GM21515 (cell line): ENCODE data around the gene TTC19.
"Not testable (repeated sequence)": the region's sequence is repeated elsewhere in the genome, so short reads cannot be mapped to it uniquely, and the experiment has no call there.

ENCODE experiments used
- ATAC-seq: cut with Tn5 transposase; IDR thresholded peaks from one replicate; pipeline ENCODE4 v1.9.1; 2021; ENCODE audit not compliant: unreplicated experiment

TTC19 gene

DNA sequence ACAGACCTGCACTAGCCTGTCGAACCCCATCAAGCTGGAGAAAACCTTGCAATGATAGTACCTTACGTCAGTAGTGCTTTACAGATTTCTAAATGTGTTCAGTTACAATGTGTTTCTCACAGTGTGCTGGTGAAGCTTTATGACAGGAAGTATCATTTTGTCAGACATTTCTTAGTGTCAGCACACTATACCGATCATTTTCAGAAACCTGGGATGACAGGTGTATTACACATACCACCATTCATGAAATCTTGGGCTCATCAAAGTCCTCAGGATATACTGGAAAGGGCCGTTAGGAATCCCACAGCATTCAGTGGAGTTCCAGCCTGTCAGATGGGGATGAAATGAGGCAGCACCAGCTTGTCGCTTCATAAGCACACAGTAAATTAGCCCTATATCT is 27.3 kb downstream of the TTC19 start:
- no peak for ATAC-seq

DNA sequence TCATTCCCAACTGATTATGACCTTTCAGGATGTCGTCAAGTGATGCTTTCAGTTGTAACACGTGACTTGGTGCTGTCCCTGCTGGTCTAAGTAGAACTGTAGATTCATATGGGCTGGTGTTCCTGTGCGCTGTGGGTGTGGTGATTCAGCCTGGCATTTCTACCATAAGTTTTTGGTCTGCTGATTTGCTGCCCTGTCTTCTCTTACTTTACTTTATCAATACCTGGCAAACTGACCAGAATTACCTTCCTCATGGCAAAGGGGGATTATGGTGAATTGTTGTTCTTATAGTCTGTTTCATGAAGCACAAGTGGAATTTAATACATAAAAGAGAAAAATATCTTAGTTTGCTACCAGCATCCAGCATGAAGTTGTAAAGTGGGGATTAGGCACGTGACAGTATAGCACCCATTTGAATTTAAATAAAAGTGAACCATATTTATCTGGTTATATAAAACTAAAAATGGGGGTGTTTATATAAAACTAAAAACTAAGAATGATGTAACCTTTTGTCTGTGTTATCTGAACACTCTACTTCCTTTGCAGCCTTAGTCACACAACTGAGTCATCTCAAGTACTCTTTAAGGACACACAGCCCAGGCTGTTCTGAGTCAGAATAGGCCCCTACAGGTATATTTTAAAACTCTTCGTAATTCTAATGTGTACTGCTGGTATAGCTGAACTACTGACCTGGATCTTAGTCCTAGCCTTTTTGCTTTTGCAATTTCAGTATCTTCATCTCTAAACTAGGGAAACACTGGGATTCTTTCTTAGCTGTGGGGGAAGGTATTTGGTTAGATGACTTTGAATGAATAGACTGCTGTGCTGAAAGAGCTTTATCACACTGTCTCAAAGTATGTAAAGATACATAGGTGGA is 28.3 kb downstream of the TTC19 start:
- peak; percentile 65 for ATAC-seq

DNA sequence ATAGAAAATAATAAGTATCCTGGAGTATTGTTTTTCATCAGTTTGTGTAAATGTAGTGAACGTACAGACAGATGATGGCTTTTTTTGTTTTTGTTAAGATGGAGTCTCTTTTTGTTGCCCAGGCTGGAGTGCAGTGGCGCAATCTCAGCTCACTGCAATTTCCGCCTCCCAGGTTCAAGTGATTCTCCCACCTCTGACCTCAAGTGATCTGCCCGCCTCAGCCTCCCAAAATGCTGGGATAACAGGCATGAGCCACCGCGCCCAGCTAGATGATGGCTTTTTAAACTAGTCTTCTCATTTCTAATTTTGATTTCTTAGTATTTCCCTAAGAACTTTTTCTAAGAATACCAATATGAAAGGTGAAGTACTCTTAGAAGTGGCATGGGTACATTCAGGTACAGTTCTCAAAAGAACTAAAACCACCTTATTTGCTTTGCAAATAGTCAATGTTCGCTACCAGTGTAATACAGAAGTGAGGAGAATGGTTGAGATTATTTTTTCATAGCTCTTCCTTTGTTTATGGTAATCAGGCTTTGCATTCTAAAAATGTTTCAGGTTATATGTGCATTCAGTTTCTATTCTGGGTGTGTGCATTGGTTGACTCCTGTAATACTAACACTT is 34.2 kb downstream of the TTC19 start:
- no peak for ATAC-seq

DNA sequence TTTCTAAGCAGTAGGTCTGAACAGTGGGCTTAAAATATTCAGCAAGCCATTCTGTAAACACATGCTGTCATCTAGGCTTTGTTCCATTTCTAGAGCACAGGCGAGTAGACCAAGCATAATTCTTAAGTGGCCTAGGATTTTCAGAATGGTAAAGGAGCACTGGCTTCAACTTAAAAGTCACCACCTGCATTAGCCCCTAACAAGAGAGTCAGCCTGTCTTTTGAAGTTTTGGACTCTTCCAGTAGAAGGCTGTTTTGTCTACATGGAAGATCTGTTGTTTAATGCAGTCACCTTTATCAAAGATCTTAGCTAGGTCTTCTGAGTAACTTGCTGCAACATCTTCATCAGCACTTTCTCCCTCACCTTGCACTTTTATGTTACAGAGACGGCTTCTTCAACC is 36.6 kb downstream of the TTC19 start:
- no peak for ATAC-seq

DNA sequence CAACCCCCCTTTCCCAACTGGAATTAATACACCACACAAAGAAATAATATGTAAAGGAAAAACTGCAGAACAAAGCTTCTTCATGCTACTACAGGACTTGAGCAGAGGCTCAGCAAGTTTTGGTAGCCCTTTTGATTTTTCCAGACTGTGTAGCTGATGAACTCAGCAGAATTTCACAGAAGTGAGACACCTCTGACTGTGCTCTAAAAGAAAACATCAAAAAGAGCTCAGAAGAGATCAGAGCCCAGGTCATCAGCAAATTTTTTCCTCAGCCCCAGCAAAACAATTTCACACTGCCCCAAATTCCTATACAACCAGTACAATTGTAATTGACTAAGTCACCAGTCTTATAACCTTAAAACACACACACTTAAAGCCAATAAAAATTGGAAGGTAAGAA is 38.0 kb downstream of the TTC19 start:
- ATAC-seq: no peak

DNA sequence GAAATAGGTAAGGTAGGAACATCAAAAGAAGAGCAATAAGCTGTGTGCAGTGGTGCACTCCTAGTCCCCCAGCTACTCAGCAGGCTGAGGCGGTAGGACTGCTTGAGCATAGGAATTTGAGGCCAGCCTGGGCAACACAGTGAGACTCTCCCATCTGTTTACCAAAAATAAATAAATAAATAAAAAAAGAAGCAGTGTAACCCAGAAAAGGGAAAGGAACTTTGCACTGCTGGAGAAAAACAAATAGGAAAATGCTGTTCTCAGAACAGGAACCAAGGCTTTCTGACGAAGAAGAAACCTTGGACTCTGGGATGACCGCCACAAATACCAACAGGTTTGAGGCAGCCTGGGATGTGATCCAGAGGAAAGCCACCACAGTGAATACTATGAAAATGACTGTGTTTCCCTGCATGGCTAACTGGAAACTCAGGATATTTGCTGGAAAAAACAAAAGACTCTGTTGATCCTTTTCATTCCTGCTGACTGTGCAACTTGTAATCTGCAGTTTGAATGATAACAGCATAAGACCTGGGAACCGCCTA is 41.2 kb downstream of the TTC19 start:
- ATAC-seq: no peak

DNA sequence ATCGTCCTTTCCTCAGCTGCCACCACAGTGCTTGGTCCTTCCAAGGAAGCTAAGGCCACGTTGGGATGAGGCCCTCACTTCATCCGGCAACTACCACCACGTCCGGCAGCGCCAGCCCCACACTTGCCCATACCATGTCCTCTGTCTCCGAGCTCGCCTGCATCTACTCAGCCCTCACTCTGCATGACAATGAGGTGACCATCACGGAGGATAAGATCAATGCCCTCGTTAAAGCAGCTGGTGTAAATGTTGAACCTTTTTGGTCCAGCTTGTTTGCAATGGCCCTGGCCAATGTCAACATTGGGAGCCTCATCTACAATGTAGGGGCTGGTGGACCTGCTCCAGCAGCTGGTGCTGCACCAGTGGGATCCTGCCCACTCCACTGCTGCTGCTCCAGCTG is 44.9 kb downstream of the TTC19 start:
- ATAC-seq: no peak

DNA sequence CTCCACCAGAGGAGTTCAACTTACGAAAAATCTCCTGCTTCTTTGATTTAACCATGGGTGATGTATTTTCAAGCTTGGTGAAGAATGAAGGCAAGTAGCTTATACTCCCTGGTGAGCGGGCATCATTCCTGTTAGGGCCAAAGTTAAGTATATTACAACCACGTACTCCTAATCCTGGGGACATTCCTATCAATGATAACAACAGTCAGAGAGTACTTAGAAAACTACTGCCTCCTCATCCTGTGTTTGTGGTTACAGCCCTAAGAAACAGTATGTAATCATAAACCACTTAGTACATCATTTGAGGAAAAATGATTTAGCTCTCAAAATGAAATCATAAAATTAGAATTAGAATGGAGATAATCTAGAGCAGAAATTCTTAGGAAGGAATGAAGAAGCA is 47.3 kb downstream of the TTC19 start:
- no peak for ATAC-seq

DNA sequence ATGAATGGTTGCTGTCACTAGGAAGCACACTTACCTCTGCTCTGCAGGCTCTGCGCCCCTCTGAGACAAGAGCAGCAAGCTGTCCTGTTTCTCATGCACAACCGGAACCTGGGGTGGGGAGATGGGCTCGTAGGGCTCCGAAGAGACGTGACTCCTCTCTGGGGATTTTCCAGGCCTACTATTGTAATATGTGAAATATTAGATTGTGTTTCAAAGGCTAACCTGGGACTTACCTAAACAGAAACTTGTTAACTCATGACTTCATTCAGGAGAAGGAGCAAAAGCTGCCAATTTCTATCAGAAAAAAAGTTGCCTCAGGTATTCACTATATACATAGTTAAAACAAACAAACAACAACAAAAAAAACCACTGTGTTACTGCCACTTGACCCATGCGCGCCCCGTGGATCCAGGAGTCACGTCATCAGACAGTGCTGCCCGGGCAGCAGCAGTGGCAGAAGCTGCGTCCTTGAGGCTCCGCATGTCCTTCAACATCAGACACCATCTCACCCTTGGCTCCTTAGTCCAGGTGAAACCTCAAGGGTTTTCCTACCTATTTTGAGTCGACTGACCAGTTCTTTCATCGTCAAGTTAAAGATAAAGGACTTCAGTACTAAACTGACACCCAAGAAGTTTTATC is 49.3 kb downstream of the TTC19 start:
- ATAC-seq: no peak

DNA sequence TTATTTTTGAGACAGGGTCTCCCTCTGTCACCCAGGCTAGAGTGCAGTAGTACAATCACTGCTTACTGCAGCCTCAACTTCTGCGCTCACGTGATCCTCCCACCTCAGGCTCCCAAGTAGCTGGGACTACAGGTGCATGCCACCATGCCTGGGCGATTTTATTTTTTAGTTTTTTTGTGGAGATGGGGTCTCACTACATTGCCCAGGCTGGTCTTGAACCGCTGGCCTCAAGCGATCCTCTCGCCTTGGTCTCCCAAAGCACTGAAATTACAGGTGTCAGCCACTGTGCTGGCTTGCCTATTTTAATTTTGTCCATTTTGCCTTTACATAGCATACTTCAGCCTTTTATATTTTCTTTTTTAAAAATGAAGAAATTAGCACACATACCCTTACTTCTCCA is 51.2 kb downstream of the TTC19 start:
- no peak for ATAC-seq

DNA sequence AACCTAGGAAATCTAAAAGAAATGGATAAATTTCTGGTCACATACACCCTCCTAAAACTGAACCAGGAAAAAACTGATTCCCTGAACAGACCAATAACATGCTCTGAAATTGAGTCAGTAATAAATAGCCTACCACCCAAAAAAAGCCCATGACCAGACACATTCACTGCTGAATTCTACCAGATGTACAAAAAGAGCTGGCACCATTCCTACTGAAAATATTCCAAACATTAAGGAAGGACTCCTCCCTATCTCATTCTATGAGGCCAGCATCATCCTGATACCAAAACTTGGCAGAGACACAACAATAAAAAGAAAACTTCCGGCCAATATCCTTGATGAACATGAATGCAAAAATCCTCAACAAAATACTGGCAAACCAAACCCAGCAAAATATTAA is 52.9 kb downstream of the TTC19 start:
- no peak for ATAC-seq

DNA sequence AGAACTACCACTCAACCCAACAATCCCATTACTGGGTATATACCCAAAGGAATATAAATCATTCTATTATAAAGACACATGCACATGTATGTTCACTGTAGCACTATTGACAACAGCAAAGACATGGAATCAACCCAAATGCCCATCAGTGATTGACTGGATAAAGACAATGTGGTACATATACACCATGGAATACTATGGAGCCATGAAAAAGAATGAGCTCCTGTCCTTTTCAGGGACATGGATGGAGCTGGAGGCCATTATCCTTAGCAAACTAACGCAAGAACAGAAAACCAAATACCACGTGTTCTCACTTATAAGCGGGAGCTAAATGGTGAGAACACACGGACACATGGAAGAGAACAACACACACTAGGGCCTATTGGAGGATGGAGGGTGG is 55.5 kb downstream of the TTC19 start:
- not testable (repeated sequence) for ATAC-seq

DNA sequence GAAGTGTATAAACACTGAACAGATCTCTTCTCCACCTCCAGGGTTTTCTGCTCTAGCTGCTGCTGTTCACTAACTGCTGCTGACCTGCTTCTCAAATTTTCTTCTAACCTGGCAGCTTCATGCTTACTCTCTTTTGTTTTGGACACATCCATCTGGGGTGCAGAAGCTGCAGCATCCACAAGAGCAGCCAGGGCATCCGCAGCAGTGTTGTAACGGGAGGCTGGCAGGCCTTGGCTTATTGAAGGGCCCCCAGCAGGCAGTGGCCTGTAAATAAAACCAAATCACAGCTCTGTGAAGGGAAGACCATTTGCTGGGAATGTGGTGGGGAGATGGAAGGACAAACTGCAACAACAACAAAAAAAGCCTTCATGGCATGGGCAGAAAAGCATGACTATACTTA is 62.0 kb downstream of the TTC19 start:
- no peak for ATAC-seq

DNA sequence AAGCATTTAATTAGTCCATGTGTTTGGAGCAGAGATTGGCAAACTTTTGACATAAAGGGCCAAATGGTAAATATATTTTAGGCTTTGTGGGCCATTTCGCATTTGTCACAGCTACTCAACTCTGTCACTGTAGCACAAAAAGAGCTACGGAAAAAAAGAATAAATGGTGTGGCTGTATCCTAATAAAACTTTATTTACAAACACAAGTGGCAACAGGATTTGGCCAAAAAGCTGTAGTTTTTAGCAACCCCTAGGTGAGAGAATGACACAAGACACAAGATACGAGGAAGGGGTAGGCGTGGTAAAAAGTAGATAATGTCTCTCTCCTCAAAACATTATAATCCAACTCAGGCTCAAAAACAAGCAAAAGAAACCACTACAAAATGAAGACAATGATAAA is 66.5 kb downstream of the TTC19 start:
- ATAC-seq: no peak

DNA sequence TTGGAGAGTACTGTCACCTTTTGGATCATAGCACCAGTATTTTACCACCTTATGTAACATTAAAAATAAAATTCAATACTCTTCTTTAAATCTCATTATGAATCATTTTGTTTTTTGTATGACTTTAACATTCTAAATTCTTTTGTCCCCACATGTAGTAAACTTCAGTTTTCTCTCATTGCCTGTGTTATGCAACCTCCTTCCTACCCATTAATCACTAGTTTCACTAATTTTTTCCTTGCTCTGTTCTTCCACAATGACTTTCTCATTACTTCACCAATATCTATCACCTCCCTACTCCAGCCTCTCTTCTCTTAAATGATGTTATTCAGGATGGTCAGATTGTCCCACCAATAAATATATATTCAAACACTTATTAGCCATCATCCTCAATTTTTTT is 68.7 kb downstream of the TTC19 start:
- no peak for ATAC-seq

DNA sequence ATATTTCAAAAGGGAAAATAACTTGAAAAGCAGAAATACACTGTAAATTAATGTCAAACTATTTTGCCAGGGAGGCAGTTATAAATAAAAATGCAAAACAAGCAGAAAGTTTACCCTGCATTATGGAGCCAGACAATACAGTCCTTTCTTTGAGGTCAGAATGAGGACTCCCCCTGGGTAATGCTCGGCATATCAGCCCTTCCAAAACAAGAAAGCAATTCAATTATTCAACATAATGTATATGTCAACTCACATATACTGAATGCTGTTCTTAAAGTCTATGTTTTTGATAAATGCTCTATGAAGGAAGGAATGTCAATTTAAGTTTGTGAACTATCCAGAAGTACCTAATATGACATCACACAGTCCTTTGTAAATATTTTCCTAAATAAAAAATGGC is 72.4 kb downstream of the TTC19 start:
- no peak for ATAC-seq

DNA sequence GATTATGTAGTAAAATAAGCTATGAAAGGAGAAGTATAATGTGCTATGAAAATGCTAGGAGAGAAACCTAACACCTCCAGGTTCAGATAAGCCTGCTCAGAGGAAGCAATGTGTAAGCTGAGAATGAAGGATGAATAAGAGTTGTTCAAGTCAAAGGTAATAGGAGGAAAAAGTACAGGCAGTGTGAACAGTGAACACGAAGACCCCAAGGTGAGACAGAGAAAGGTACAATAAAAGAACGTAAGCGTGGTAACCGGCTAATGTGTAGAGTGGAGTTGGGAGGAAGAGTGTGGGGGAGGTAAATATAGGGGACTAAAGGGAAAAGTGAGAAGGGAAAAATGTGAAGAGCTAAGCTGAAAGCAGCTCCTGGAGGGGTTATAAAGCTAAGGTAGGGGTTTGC is 74.2 kb downstream of the TTC19 start:
- no peak for ATAC-seq

DNA sequence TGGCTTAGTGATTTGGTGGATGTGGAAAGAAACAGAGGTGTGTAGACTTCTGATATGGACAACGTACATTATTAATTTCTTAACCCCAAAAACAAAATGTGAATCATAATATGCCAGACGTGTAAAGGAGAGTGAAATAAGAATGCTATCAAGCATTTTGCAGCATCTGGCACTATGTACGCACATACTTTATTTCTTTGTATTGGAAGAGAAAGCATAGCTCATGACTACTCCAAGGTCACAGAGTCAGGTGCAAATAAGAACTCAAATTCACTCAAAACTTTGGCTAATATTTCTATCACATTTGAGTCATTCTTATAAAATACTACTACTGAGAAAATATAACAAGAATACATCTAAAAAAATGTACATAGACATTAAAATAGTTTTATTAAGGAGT is 74.8 kb downstream of the TTC19 start:
- ATAC-seq: no peak

DNA sequence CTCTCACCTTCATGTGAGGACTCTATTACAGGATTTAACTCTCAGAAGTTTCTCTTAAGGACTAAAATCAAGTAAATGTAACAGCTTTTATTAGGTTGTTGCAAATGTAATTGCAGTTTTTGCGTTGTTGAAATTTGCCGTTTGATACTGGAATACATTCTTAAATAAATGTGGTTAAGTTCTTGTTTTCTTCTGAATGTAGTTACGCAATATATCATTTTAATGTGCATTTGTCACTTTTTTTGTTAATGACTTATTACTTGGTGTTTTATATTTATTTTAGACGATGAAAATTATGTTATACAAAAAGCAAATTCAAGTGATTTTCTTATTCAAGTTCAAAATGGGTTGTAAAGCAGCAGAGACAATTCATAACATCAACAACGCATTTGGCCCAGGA is 76.3 kb downstream of the TTC19 start:
- no peak for ATAC-seq
